ENCODE data around the gene B4GALT5.

GRCh38 chr20:49713753-49714712 is at the start of gene B4GALT5:
- TF ChIP-seq EZH2 (IDR thresholded peaks at IDR 0.05; ENCODE audit: low read length, missing control alignments) (no peak), CTCF (conservative IDR thresholded peaks at IDR 0.05 in 1 of 2, IDR thresholded peaks at IDR 0.05 in 1 of 2; ENCODE audit: low read depth in 1 of 2, low read length in 2 of 2) (no peak)

All from fibroblast of lung (primary cell).